Osteoblast (primary cell): ENCODE data around the gene DLG2. TPM values are rescaled to one million over a fixed set of nuclear protein-coding genes. Genes with fewer than 3 reads are reported as not detected.

Experiments used
- DNase-seq: peaks from one replicate; pipeline ENCODE4 v3.0.0; 2011; ENCODE audit warnings: low spot score, mixed read lengths; ENCODE audit not compliant: insufficient read length; ENCODE audit errors: missing footprints
- H2AFZ ChIP-seq: 2 replicates; pipeline ENCODE4 v1.6.0; 2011; ENCODE audit warnings: mild to moderate bottlenecking, low read length
- H3K27ac ChIP-seq: 2 replicates; pipeline ENCODE4 v1.5.1; 2011; ENCODE audit warnings: mild to moderate bottlenecking, low read depth, low read length, moderate library complexity
- H3K27me3 ChIP-seq: 2 replicates; pipeline ENCODE4 v1.6.0; 2012; ENCODE audit warnings: mild to moderate bottlenecking, control low read depth, inconsistent platforms, low read length, moderate library complexity; ENCODE audit not compliant: insufficient read depth
- H3K36me3 ChIP-seq: 2 replicates; pipeline ENCODE4 v1.5.1; 2011; ENCODE audit warnings: mild to moderate bottlenecking, low read length, control low read depth, moderate library complexity; ENCODE audit not compliant: insufficient read depth
- H3K4me1 ChIP-seq: 2 replicates; pipeline ENCODE4 v1.5.1; 2011; ENCODE audit warnings: mild to moderate bottlenecking, low read length, control low read depth, moderate library complexity; ENCODE audit not compliant: insufficient read depth
- H3K4me2 ChIP-seq: 2 replicates; pipeline ENCODE4 v1.6.0; 2011; ENCODE audit warnings: mild to moderate bottlenecking, low read length; ENCODE audit not compliant: insufficient read depth
- H3K4me3 ChIP-seq: fragments of 200-600 bp; sonication (generic); 3 replicates; pipeline ENCODE4 v1.5.1; 2012; ENCODE audit warnings: mild to moderate bottlenecking, low read length, inconsistent platforms; ENCODE audit not compliant: insufficient read depth
- H3K79me2 ChIP-seq: 2 replicates; pipeline ENCODE4 v1.6.0; 2012; ENCODE audit warnings: mild to moderate bottlenecking, low read length, control low read depth, inconsistent platforms; ENCODE audit not compliant: insufficient read depth
- H3K9me3 ChIP-seq: 2 replicates; pipeline ENCODE4 v1.5.1; 2011; ENCODE audit warnings: low read depth, low read length, control low read depth
- H4K20me1 ChIP-seq: 2 replicates; pipeline ENCODE4 v1.6.0; 2012; ENCODE audit warnings: mild to moderate bottlenecking, low read length, control low read depth; ENCODE audit not compliant: insufficient read depth
- total RNA-seq: library from RNA; depleted of rRNA; stranded (reverse); fragments of >200 nt; gene quantifications from 2 replicates; pipeline ENCODE4 v1.2.3, GENCODE V29; 2012
- TF ChIP-seq, protein P1 (sequence below): IDR thresholded peaks from 2 replicates; pipeline ENCODE4 v1.5.1; 2011; ENCODE audit warnings: mild to moderate bottlenecking, low read depth, low read length, moderate library complexity; ENCODE audit errors: extremely low read depth

Gene DLG2
- total RNA-seq, 1 donor, result 3.3 TPM

DNA sequence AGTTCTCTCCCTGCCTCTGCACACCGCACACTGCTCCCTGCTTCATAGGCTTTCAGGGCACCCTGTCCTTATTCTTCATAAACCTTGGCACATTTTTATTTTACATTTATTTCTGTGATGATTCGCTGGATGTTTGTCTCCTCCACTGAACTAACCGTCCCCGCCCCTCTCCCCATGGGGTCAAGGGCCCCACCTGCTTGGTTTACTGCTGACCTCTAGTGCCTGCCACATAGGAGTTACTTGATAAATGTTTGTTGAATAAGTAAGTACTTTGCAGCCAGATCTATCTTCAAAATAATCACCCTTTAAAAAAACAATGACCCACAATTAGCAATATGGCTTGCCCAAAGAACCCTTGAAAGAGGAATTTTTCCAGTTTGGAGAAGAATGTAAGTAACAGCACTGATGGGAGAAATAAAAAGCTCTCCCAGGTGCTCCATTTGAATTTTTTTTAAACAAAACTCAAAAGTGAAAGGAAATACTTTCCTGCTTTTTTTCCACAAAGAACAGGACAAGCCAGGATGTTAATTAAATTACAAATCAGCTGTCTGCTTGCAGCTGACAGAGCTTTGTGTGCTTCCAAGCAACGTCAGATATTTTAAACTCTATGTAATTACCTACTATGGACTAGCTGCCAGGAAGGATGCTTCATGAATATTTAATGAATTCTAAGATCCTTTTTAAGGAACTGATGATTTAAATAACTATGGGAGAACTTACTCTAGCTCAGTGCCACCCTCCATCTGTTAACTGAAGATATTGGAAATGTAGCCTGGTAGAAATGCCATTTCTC, 1083.6 kb downstream of the DLG2 start:
- no peaks in the 10 kb centered on the region for H3K79me2 ChIP-seq
- H3K4me1 ChIP-seq, result no peaks in the 10 kb centered on the region
- H3K27ac ChIP-seq, result no peak overlapping the region
- no peak for DNase-seq
- no peak overlapping the region for H3K4me3 ChIP-seq
- TF ChIP-seq, protein P1, sequence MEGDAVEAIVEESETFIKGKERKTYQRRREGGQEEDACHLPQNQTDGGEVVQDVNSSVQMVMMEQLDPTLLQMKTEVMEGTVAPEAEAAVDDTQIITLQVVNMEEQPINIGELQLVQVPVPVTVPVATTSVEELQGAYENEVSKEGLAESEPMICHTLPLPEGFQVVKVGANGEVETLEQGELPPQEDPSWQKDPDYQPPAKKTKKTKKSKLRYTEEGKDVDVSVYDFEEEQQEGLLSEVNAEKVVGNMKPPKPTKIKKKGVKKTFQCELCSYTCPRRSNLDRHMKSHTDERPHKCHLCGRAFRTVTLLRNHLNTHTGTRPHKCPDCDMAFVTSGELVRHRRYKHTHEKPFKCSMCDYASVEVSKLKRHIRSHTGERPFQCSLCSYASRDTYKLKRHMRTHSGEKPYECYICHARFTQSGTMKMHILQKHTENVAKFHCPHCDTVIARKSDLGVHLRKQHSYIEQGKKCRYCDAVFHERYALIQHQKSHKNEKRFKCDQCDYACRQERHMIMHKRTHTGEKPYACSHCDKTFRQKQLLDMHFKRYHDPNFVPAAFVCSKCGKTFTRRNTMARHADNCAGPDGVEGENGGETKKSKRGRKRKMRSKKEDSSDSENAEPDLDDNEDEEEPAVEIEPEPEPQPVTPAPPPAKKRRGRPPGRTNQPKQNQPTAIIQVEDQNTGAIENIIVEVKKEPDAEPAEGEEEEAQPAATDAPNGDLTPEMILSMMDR, result no peak
- H3K36me3 ChIP-seq, result no peaks in the 10 kb centered on the region
- H4K20me1 ChIP-seq, result no peaks in the 10 kb centered on the region
- no peaks in the 10 kb centered on the region for H3K27me3 ChIP-seq
- H2AFZ ChIP-seq, result no peak overlapping the region
- H3K4me2 ChIP-seq, result no peak overlapping the region
- no peaks in the 10 kb centered on the region for H3K9me3 ChIP-seq

- H4K20me1 ChIP-seq, result no peaks in the 10 kb centered on the region
- H2AFZ ChIP-seq, result no peak overlapping the region
- no peaks in the 10 kb centered on the region for H3K4me1 ChIP-seq
- H3K4me2 ChIP-seq, result no peak overlapping the region
- no peaks in the 10 kb centered on the region for H3K9me3 ChIP-seq
- H3K36me3 ChIP-seq, result no peaks in the 10 kb centered on the region
- no peak for DNase-seq
- TF ChIP-seq, protein P1, result no peak
- H3K27me3 ChIP-seq, result no peaks in the 10 kb centered on the region
- H3K4me3 ChIP-seq, result no peak overlapping the region
- H3K27ac ChIP-seq, result no peak overlapping the region
- H3K79me2 ChIP-seq, result no peaks in the 10 kb centered on the region
Observed at GRCh38 chr11:84541731-84542340, 1085.3 kb downstream of the DLG2 start.

DNA sequence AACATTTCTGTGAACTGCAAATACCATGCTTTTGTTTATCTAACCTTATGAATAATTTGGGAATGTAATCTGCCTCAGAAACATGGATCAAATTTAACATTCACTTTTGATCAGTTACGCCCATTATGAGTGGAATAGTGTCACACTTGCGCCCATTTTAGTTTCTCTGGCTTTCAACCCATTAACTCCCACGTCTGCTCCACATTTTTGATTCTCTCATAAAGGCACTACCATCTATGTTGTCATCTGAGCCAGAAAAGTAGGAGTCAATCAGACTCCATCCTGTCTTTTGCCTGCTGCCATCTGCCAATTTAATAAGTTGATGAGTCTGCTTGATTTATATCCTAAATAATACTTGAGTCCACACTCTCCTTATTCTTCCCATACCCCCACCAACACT, 1090.7 kb downstream of the DLG2 start:
- Histone ChIP-seq H2AFZ (no peak overlapping the region), H3K9me3 (no peaks in the 10 kb centered on the region), H3K27ac (no peak overlapping the region), H3K4me3 (no peak overlapping the region), H3K27me3 (no peaks in the 10 kb centered on the region), H3K79me2 (no peaks in the 10 kb centered on the region), H4K20me1 (no peaks in the 10 kb centered on the region), H3K4me2 (no peak overlapping the region), H3K36me3 (no peaks in the 10 kb centered on the region), H3K4me1 (no peaks in the 10 kb centered on the region)
- TF ChIP-seq, protein P1, result no peak
- no peak for DNase-seq

- H3K4me2 ChIP-seq, result no peak overlapping the region
- H3K4me1 ChIP-seq, result no peaks in the 10 kb centered on the region
- no peak overlapping the region for H2AFZ ChIP-seq
- H3K27me3 ChIP-seq, result no peaks in the 10 kb centered on the region
- no peaks in the 10 kb centered on the region for H3K36me3 ChIP-seq
- no peaks in the 10 kb centered on the region for H3K9me3 ChIP-seq
- no peaks in the 10 kb centered on the region for H3K79me2 ChIP-seq
- no peak for DNase-seq
- TF ChIP-seq, protein P1, result no peak
- no peak overlapping the region for H3K4me3 ChIP-seq
- no peaks in the 10 kb centered on the region for H4K20me1 ChIP-seq
- H3K27ac ChIP-seq, result no peak overlapping the region
Observed at GRCh38 chr11:84532364-84532763, 1094.8 kb downstream of the DLG2 start.
